HG02623 (cell line): Measurements from ENCODE around the gene ANKRD29.

Experiments
- ATAC-seq: cut with Tn5 transposase; IDR thresholded peaks from one replicate; pipeline ENCODE4 v1.9.1; 2021; ENCODE audit warnings: moderate library complexity; ENCODE audit not compliant: unreplicated experiment

ANKRD29 gene

GRCh38 chr18:23684515-23685197 lies 21.9 kb upstream of the ANKRD29 start:
- no peak for ATAC-seq

DNA sequence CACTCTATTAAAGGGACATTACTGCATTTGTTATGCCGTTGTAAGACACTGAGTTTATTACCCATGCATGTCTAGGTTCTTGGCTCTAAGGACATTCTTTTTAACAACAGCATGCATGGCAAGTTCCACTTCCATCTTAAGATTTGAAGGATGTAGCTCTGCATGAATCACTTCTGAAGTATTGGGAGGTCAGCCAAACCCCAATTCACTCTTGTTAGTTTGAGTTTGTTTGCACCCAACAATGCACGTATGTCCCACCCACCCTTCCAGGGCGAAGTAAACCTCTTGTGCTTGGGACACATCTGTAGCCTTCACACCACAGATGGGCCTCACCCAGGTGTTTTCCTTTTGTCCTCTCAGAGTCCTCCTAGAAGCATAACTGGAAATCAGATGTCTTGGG lies 21.0 kb upstream of the ANKRD29 start:
- ATAC-seq, result no peak

DNA sequence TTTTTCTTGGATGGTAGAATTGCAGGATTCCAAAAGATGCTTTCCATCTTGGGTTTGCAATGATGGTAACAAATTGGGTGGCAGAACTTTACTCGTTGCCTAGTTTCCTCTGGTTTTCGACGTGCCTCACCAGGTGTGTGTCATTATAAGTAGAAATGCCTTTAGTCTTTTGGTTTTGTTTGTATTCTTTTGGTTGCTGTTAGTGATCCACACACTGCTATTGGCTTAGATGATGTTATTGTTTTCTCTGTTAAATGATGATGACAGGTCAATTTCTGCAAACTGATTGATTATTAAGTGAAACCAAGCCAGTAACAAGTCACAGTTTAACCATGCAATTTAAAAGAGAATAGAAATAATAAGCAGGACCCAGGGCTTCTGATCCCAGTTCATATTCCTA lies 20.4 kb upstream of the ANKRD29 start:
- no peak for ATAC-seq

- no peak for ATAC-seq
Measured at GRCh38 chr18:23682472-23682871, 19.8 kb upstream of the ANKRD29 start.

DNA sequence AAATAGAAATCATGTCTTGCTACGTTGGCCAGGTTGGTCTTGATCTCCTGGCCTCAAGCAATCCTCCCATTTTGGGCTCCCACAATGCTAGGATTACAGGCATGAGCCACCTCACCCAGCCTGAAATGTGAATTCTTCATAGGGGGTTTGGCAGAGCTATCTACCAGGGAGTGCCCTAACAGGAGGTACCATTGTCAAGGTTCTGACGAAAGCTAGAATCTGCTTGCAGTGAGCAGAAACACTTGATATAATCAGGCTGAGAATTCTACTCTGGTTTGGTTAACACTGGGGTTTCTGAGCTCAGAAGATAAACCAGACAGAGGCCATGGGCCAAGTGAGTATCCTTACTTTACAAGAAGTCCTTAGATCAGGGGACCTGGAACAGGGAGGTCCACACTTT lies 19.3 kb upstream of the ANKRD29 start:
- ATAC-seq, result no peak

GRCh38 chr18:23675896-23676295 lies 13.2 kb upstream of the ANKRD29 start:
- no peak for ATAC-seq

DNA sequence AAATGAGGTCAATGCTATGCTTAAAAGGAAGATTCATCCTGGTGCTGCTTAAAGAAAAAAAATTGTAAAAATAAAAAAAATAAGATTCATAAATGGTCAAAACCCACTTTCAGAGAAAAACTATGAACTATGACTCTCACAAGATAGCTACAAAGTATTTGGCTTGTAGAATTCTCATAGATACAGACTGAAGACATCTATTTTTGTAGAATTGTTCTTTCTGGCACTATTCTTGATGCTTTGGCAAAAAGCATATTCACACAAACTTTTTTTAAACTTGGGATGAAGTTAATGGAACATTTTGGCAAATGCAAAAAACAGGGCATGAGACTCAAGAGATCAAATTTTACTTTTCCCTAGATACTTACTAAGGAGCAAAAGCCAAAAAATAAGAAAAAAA lies 12.5 kb upstream of the ANKRD29 start:
- no peak for ATAC-seq

DNA sequence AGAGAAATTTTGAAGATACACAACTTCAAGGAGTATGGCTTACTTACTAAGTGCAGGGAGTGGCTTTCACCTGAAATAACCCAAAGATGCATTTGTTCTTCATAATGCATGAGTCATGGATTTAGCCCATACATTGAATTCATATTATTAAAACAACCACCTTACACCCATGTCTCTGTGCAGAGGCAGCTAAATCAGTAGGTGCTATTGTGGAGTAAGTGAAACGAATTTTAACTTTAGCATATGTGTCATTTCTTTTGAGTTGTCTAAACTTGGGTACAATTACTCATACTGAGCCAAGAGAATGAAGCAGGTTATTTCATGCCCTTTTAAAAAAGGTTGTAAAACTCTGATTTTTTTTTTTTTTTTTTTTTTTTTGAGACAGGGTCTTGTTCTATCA lies 11.0 kb upstream of the ANKRD29 start:
- no peak for ATAC-seq

DNA sequence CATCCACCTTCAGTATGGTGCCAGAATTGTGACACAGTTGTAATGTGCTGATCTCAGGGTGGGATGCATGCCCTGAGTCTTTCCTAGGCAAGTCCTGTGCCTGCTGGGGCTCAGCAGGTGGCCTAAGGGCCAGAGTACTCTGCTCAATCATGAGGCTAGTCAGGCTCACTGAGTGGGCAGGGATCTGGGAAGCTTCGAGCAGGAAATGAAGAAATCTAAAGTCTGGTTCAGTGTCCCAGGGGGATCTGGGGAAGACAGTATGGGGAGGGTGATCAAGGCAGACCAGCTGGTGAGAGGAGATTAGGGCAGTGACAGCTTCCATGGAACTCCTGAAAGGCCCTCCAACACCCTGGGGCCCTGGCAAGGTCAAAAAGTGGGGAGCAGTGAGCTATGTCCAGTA lies 8.9 kb upstream of the ANKRD29 start:
- no peak for ATAC-seq

- ATAC-seq, result no peak
Measured at GRCh38 chr18:23669804-23670405, 7.2 kb upstream of the ANKRD29 start.

GRCh38 chr18:23669202-23669766 lies 6.6 kb upstream of the ANKRD29 start:
- no peak for ATAC-seq

- no peak for ATAC-seq
Measured at GRCh38 chr18:23668731-23669130, 6.0 kb upstream of the ANKRD29 start.

DNA sequence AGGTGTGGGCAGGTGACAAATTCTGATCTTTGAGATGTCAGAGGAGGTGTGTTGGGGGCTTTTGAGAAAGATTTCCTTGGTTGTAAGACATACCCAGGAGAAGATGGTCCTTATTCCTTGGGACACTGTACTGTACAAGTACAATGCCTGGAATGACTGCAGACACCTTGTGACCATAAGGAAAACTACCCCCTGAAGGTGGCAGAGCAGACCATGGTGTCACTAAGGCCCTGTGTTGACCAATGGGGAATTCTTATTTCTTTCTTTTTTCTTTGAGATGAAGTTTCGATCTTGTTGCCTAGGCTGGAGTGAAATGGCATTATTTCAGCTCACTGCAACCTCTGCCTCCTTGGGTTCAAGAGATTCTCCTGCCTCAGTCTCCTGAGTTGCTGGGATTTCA lies 4.4 kb upstream of the ANKRD29 start:
- ATAC-seq, result no peak

DNA sequence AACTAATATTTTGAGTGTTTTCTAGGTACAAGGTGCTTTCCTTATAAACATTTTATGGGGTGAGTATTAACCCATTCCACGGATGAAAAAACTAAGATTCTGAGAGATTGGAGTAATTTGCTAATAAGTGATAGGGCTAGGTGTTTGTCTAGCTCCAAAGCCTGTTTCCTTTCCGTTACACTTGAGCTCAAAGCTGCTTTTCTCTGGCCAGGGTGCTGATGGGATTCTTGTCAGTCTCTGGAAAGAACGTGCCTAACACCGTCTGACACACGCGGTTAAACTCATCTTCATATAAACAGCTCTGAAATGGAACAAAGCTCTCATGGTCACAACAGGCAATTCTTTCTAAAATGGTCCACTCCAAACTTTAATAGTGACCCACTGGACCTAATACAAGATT lies 2.0 kb upstream of the ANKRD29 start:
- no peak for ATAC-seq

DNA sequence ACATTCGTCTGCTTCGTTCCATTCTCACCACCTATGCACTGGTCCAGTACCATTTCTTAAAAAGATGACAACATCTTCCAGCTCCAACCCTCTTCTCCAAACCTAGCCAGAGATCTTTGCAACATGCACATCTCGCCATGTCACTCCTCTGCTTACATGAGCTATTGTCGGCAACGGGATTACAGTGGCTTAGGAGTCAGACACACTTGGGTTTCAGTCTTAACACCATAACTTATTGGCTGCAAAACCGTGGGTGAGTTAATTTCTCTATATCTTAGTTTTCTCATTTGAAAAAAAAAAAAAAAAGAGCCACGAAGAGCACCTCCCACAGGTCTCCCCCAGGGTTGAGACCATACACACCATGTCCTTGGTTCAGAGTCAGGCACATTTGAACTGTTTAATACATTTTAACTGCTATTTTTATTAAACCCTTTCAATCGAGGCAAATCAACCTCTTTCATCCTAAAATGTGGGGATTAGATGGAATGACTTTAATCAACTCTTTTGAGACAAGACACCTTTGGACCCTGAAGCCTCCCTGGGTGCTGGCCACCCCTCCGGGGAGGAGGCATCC lies 889 bp downstream of the ANKRD29 start:
- no peak for ATAC-seq

- ATAC-seq, result no peak
Measured at GRCh38 chr18:23658285-23658684, 4.4 kb downstream of the ANKRD29 start.

DNA sequence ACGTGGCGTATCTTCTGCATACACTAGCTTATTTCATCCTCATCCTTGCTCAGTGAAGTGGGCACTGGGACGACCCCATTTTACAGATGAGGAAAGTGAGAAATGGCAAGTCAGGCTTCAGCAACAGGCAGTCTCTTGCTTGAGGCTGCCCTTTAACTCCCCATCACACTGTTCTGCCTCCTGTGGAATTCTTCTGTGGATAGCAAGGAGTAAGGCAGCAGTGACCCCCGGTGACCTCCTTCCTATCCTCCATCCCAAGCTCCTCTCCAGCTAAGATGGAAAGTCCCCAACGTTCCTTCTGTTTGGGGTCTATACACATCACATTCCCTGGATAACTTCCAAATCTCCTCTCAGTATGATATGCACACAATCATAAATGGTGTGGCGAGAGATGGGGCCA lies 10.5 kb downstream of the ANKRD29 start:
- ATAC-seq, result no peak

DNA sequence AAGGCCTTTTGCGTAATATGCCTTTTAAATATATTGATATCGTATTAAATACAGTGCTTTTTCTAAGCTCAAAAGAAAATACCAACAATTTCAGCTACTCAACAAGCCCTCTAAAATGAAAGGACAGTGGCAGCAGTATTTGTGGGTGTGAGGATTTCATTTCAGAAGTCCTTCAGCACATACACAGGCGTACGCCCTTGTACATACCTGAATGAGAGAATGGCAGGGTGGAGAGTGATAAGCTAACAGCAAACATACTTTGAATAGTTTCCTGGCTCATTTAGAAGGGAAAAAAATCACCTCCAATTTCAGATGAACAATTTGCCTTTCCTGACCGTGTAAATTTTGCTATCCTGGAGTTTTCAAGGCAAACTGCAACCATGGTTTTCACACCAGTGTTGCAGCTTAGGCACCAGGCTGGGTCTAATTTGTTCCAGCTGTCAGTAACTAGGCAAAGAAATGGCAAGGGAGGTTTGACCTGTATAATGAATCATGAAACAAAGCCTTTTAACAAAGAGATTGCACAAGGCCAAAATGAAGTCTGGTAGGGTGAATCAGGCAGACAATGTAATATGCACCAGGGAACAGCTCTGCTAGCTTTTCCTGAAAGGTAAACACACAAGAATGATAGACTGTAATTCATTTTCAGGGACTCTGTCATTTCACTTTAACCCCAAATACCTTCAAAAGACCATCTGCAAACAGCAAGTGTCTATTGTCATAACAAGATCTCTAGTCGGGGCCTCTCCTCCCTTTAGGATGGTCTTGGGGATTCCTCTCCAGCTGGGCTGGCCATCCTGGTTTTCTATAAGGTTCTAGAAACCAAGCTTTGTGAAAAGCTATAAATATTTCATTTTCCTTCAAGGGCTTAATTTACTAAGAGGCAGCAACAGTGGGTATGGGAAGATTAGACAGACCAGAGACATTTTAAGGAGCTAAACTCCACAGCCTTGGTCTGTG lies 11.5 kb downstream of the ANKRD29 start:
- no peak for ATAC-seq

DNA sequence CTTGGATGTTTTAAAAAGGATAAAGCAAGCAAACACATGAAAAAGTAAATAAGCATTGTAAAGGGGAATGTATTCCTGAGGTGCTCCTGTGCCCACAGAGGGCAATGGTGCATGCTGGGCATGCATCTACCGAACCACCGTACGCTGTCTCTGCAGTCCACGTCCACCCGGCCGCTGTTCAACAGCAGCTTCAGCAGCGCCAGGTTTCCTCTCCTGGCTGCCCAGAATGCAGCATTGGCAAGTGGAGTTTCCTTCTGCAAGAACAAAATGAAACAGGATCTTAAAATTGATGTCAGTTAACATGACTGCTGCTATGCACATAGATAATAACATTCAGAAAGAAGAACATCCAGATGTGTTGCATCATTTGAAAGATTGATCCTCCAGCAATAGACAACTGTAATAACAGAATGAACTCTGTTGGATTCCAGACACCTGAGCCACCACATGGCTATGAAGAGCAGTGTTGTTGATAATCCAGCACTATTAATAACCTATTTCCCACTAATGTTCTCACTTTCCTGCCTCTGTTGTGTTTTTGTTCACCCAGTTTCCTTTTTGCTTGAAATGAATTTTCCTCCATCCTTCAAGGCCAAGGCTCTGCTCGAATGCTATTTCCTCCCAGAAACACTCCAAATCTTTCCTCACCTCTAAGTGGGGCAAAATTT lies 13.6 kb downstream of the ANKRD29 start:
- no peak for ATAC-seq

GRCh38 chr18:23648456-23648855 lies 14.3 kb downstream of the ANKRD29 start:
- ATAC-seq, result no peak

DNA sequence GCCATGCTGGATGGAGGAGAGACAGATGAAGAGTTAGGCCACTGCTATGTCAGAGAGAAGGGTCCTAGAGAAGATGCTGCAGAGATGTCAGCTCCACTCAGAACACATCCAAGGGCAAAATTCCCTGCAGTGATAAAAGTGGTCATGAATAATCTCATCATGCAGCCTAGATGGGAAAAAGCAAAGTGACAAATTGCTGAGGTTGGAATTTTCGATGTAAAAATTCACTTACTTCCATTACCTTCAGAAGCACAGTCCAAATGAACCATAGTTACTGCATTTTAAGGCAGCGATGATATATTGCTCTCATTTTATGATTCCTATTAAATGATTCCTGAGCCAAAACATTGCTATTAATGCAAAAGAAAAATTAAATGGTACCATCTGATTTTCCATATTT lies 16.4 kb downstream of the ANKRD29 start:
- ATAC-seq, result no peak
